Activated CD8-positive, alpha-beta memory T cell treated with anti-CD3 and anti-CD28 coated beads, Interleukin-2, amount 50 U/mL, for 24 hours (primary cell): ENCODE measurements around the gene RGSL1.

Experiments
- DNase-seq: peaks from one replicate; pipeline ENCODE4 v3.0.0-alpha.2; 2020; ENCODE audit errors: extremely low read depth

The RGSL1 gene

GRCh38 chr1:182450087-182450486 lies at the start of gene RGSL1:
Gene RGSL1 (plus strand): TSS chr1:182450146. CDS start chr1:182450166, 20 bp downstream.
- no peak for DNase-seq

- DNase-seq: no peak
Observed at GRCh38 chr1:182400567-182400966, 49.4 kb upstream of the RGSL1 start, which contains the start of gene TEDDM1. Gene TEDDM1 (minus strand): TSS chr1:182400667. CDS start chr1:182400485, 182 bp downstream.

- no peak for DNase-seq
Observed at GRCh38 chr1:182404781-182405180, 45.2 kb upstream of the RGSL1 start.

- DNase-seq: no peak
Observed at GRCh38 chr1:182405578-182405977, 44.4 kb upstream of the RGSL1 start.

GRCh38 chr1:182406012-182406411 lies 43.9 kb upstream of the RGSL1 start:
- no peak for DNase-seq

GRCh38 chr1:182407724-182408123 lies 42.2 kb upstream of the RGSL1 start:
- no peak for DNase-seq

- no peak for DNase-seq
Observed at GRCh38 chr1:182408435-182409075, 41.4 kb upstream of the RGSL1 start.

GRCh38 chr1:182410138-182410537 lies 39.8 kb upstream of the RGSL1 start:
- no peak for DNase-seq

GRCh38 chr1:182410620-182411273 lies 39.2 kb upstream of the RGSL1 start:
- no peak for DNase-seq

GRCh38 chr1:182413486-182413885 lies 36.5 kb upstream of the RGSL1 start:
- DNase-seq: no peak

GRCh38 chr1:182413969-182414368 lies 36.0 kb upstream of the RGSL1 start:
- no peak for DNase-seq

GRCh38 chr1:182415789-182416188 lies 34.2 kb upstream of the RGSL1 start:
- no peak for DNase-seq

- DNase-seq: no peak
Observed at GRCh38 chr1:182426442-182427430, 23.2 kb upstream of the RGSL1 start.

- DNase-seq: no peak
Observed at GRCh38 chr1:182428043-182428442, 21.9 kb upstream of the RGSL1 start.

- DNase-seq: no peak
Observed at GRCh38 chr1:182430263-182431068, 19.5 kb upstream of the RGSL1 start.

GRCh38 chr1:182431278-182431677 lies 18.7 kb upstream of the RGSL1 start:
- DNase-seq: no peak

GRCh38 chr1:182433580-182433979 lies 16.4 kb upstream of the RGSL1 start:
- DNase-seq: no peak

- no peak for DNase-seq
Observed at GRCh38 chr1:182438326-182438725, 11.6 kb upstream of the RGSL1 start.

- DNase-seq: no peak
Observed at GRCh38 chr1:182441719-182442118, 8.2 kb upstream of the RGSL1 start.

GRCh38 chr1:182442333-182442732 lies 7.6 kb upstream of the RGSL1 start:
- no peak for DNase-seq

- DNase-seq: no peak
Observed at GRCh38 chr1:182444497-182444896, 5.4 kb upstream of the RGSL1 start.
